K562 (cell line): ENCODE measurements around the gene MAST1. TPM values are rescaled to one million over a fixed set of nuclear protein-coding genes. Genes with fewer than 3 reads are reported as not detected.

Experiments
- ATAC-seq: fragments of 200-7000 bp; cut with Tn5 transposase; 3 replicates; pipeline ENCODE4 v1.9.1; 2020; ENCODE audit warnings: moderate library complexity
- BruUV-seq: library from RNA; stranded (reverse); fragments of 400-500 nt; replicated peaks from 2 replicates; lab custom pipeline; 2021; lab: Mats Ljungman, UMichigan
- CTCF ChIA-PET: fragments of 300-600 bp; formaldehyde crosslinking; extraction: SDS; loops from one replicate; lab custom pipeline; 2021; ENCODE audit warnings: low intra/inter-chr PET ratio; lab: Yijun Ruan, JAX
- POLR2A ChIA-PET: fragments of 300-600, 350-650 bp; sonication (Branson Sonifier 250); formaldehyde crosslinking; extraction: SDS; loops from one replicate; lab custom pipeline; 2021; ENCODE audit warnings: antibody characterized with exemption, inconsistent platforms; lab: Yijun Ruan, JAX
- DNase-seq, 4 experiments: peaks; one replicate each; pipeline versions ENCODE4 v3.0.0 to v3.0.0-alpha.2; 2011 to 2018; ENCODE audit warnings: low spot score in 3 of 4, mixed read lengths in 3 of 4; ENCODE audit errors: extremely low read depth in 1 of 4
- FAIRE-seq: peaks from 2 replicates; lab custom pipeline; 2011; peaks lifted over from hg19 to GRCh38; lab: Jason Lieb, UNC
- H2AFZ ChIP-seq: 2 replicates; pipeline ENCODE4 v1.6.0; 2011; ENCODE audit warnings: low read depth, low read length, control low read depth, inconsistent platforms
- H3K27ac ChIP-seq: fragments of 200-600 bp; 3 replicates; pipeline ENCODE4 v1.8.0; 2011; ENCODE audit warnings: low read depth, mild to moderate bottlenecking, control low read depth, inconsistent platforms, low read length, moderate library complexity, mixed read lengths; ENCODE audit errors: extremely low read depth
- H3K27me3 ChIP-seq, 2 experiments: fragments of 300-600 bp in 1 of 2; 2 replicates in 1 of 2; 3 replicates in 1 of 2; pipeline versions ENCODE4 v1.6.0 to v1.8.0; 2011; ENCODE audit warnings: inconsistent platforms in 2 of 2, low read length in 2 of 2, mild to moderate bottlenecking in 1 of 2, mixed read lengths in 1 of 2, moderate library complexity in 1 of 2; ENCODE audit not compliant: control insufficient read depth in 2 of 2, insufficient read depth in 2 of 2
- H3K36me3 ChIP-seq: fragments of 300-600 bp; 3 replicates; pipeline ENCODE4 v1.8.0; 2011; ENCODE audit warnings: mild to moderate bottlenecking, low read length, inconsistent platforms; ENCODE audit not compliant: control insufficient read depth, insufficient read depth
- H3K4me1 ChIP-seq, 2 experiments: fragments of 200-600 bp in 1 of 2; replicated peaks in 1 of 2; 2 replicates in 1 of 2; 3 replicates in 1 of 2; pipeline versions ENCODE4 v1.5.1 to v1.8.0; 2011; ENCODE audit warnings: inconsistent platforms in 2 of 2, low read length in 2 of 2, mild to moderate bottlenecking in 1 of 2, mixed read lengths in 1 of 2, moderate library complexity in 1 of 2; ENCODE audit not compliant: control insufficient read depth in 2 of 2, insufficient read depth in 2 of 2
- H3K4me2 ChIP-seq: 2 replicates; pipeline ENCODE4 v1.6.1; 2011; ENCODE audit warnings: low read length, control low read depth, inconsistent platforms, mixed read lengths; ENCODE audit not compliant: insufficient read depth
- H3K4me3 ChIP-seq: fragments of 200-600 bp; sonication (generic), shearing (Covaris generic); 2 replicates; pipeline ENCODE4 v1.5.1; 2016; ENCODE audit warnings: control low read depth, inconsistent platforms
- H3K79me2 ChIP-seq: fragments of 200-600 bp; 3 replicates; pipeline ENCODE4 v1.8.0; 2011; ENCODE audit warnings: low read length, inconsistent platforms; ENCODE audit not compliant: control insufficient read depth, insufficient read depth
- H3K9ac ChIP-seq, 2 experiments: 2 replicates each; pipeline versions ENCODE4 v1.6.0 to v1.6.1; 2011; ENCODE audit warnings: low read depth in 2 of 2, low read length in 2 of 2, control low read depth in 1 of 2, inconsistent platforms in 1 of 2, mild to moderate bottlenecking in 1 of 2, mixed read lengths in 1 of 2; ENCODE audit not compliant: insufficient read depth in 1 of 2
- H3K9me1 ChIP-seq: one replicate; pipeline ENCODE4 v1.6.0; 2011; ENCODE audit warnings: inconsistent platforms, mild to moderate bottlenecking, low read length, moderate library complexity; ENCODE audit not compliant: control insufficient read depth, insufficient read depth
- H3K9me3 ChIP-seq: replicated peaks from 2 replicates; pipeline ENCODE4 v1.5.1; 2011; ENCODE audit warnings: low read depth, low read length, inconsistent platforms; ENCODE audit not compliant: control insufficient read depth, insufficient read depth
- H4K20me1 ChIP-seq: replicated peaks from 2 replicates; pipeline ENCODE4 v1.6.1; 2011; ENCODE audit warnings: low read length, inconsistent platforms, mixed read lengths; ENCODE audit not compliant: control insufficient read depth, insufficient read depth
- ETV6 ChIP-seq, 3 experiments: fragments of 150-350 bp in 1 of 3; sonication (generic) in 1 of 3; formaldehyde crosslinking in 1 of 3; IDR thresholded peaks; 2 replicates each; pipeline versions ENCODE4 v1.6.1 to v1.8.0; 2014 to 2022; ENCODE audit warnings: borderline replicate concordance in 2 of 3, low read depth in 2 of 3, antibody characterized with exemption in 1 of 3, low read length in 1 of 3, mild to moderate bottlenecking in 1 of 3, missing genetic modification reagents in 1 of 3
- JUN ChIP-seq, 2 experiments: sonication (generic) in 1 of 2; formaldehyde crosslinking in 1 of 2; IDR thresholded peaks; 2 replicates each; pipeline versions ENCODE4 v1.6.1 to v1.8.0; 2012 to 2022; ENCODE audit warnings: borderline replicate concordance in 2 of 2, mild to moderate bottlenecking in 2 of 2, improper control_type of control experiment in 1 of 2, low read depth in 1 of 2, low read length in 1 of 2, missing genetic modification reagents in 1 of 2
- MEIS2 ChIP-seq: fragments of 450-650 bp; IDR thresholded peaks from 2 replicates; pipeline ENCODE4 v1.6.1; 2014; ENCODE audit warnings: mild to moderate bottlenecking; ENCODE audit not compliant: partially characterized antibody
- NRF1 ChIP-seq, 2 experiments: fragments of 450-650 bp; IDR thresholded peaks in 1 of 2; conservative IDR thresholded peaks in 1 of 2; 2 replicates each; pipeline ENCODE4 v1.6.1; 2014; ENCODE audit warnings: mild to moderate bottlenecking in 2 of 2
- POLR2B ChIP-seq: fragments of 450-650 bp; IDR thresholded peaks from 2 replicates; pipeline ENCODE4 v1.6.1; 2018; ENCODE audit warnings: low read depth; ENCODE audit not compliant: partially characterized antibody
- PTRF ChIP-seq: fragments of 450-650 bp; IDR thresholded peaks from 2 replicates; pipeline ENCODE4 v1.6.1; 2016; ENCODE audit warnings: mild to moderate bottlenecking, missing genetic modification characterization, missing compliant biosample characterization
- SIN3A ChIP-seq, 2 experiments: fragments of 150-350 bp in 1 of 2; IDR thresholded peaks; 2 replicates each; pipeline ENCODE4 v1.6.1; 2011 to 2016; ENCODE audit warnings: borderline replicate concordance in 2 of 2, low read depth in 2 of 2, low read length in 2 of 2, mild to moderate bottlenecking in 2 of 2, moderate library complexity in 2 of 2; ENCODE audit not compliant: control insufficient read depth in 1 of 2
- WGBS: fragments of 100-300 bp; shearing (Covaris generic); methylation state at CpG from one replicate; pipeline ENCODE4 v1.1.6; 2016; ENCODE audit warnings: low coverage, mixed read lengths; ENCODE audit not compliant: insufficient coverage; ENCODE audit errors: missing lambda C conversion rate; 5-methylcytosine and 5-hydroxymethylcytosine counted together
- in situ Hi-C: fragments of 300-500 bp; cut with MboI; formaldehyde crosslinking; loops from 4 replicates; pipeline ENCODE4 v1.15.0; 2018; ENCODE audit warnings: inconsistent platforms, mixed read lengths
- intact Hi-C: fragments of 100-400 bp; cut with micrococcal nuclease; formaldehyde crosslinking; loops from 2 replicates; pipeline ENCODE4 v1.14.2; 2022
- polyA plus RNA-seq, 8 experiments: library from polyadenylated mRNA; depleted of rRNA in 4 of 8; stranded (reverse) in 5 of 8; unstranded in 3 of 8; fragments of >200 nt; fragmentation: Nextera tagmentation in 2 of 8; fragmentation: Illumina TruSeq in 1 of 8; extraction: Ambion mirVana in 2 of 8; extraction: Trizol in 1 of 8; gene quantifications; 2 replicates each; pipeline versions ENCODE4 v1.2.1 to v1.2.3, GENCODE V29; 2011 to 2014; ENCODE audit warnings: inconsistent platforms in 1 of 8, missing spikeins in 1 of 8
- total RNA-seq, 7 experiments: library from RNA; depleted of rRNA in 6 of 7; stranded (reverse); fragments of >200 nt in 6 of 7; fragmentation: Illumina TruSeq in 2 of 7; extraction: Trizol in 2 of 7; gene quantifications; 2 replicates each; pipeline versions ENCODE4 v1.2.1 to v1.2.3, GENCODE V29; 2011 to 2021; ENCODE audit warnings: low replicate concordance in 1 of 7

Gene MAST1
- total and polyA plus RNA-seq, 9 of the 15 experiments (the other 6 are each of a cell fraction or from before 2014, with no cell fraction given), result 0.48 to 10.3 (median 3.9) TPM

- Histone ChIP-seq H3K9ac (peak overlapping the region; percentile 89 to 97), H3K36me3 (peaks cover 9% of the 10 kb centered on the region; the same call in 2 of the 3 replicates), H3K4me1 (peaks cover 33 to 71% of the 10 kb centered on the region in 2 experiments), H3K9me3 (no peaks in the 10 kb centered on the region), H3K9me1 (no peaks in the 10 kb centered on the region), H3K4me3 (peak overlapping the region; percentile 83), H2AFZ (no peak overlapping the region), H3K27ac (peak overlapping the region; percentile 89), H3K79me2 (peaks cover 36% of the 10 kb centered on the region), H4K20me1 (peaks cover 13% of the 10 kb centered on the region; the same call in 1 of the 2 replicates), H3K27me3 (no peaks in the 10 kb centered on the region), H3K4me2 (peak overlapping the region; percentile 96)
- ChIA-PET CTCF (interaction anchor here (0.6 to 1.3 kb wide), 3 partner anchors 10 to 423 kb away, joined by 4 to 8 read pairs (median 4); partner anchors contain the start of gene HOOK2), POLR2A (interaction anchor here (0.5 to 3.6 kb wide), 25 partner anchors 9 to 1379 kb away, joined by 3 to 44 read pairs (median 4); partner anchors contain the start of genes BEST2, DHPS, GADD45GIP1 and GET3)
- BruUV-seq, result no TSS peak
- ATAC-seq, result peak; percentile 49
- in situ Hi-C loops, result no loop called here
- FAIRE-seq, result peak; percentile 80
- WGBS, result 2% methylated on average over 30 of the region's 81 CpGs
- peak; percentile 79 to 95 (median 86) for DNase-seq
- intact Hi-C loops, result loop anchor here (10.0 kb wide), 1 partner anchor 229 kb away; no protein-coding TSS in a partner anchor
- no peak for TF ChIP-seq ETV6 (IDR thresholded peaks at IDR 0.05; ENCODE audit: borderline replicate concordance in 1 of 2, low read depth in 2 of 2, low read length in 1 of 2)
- TF ChIP-seq ETV6 (CRISPR knock-in tag; IDR thresholded peaks at IDR 0.05; ENCODE audit: borderline replicate concordance), result no peak
- no peak for TF ChIP-seq JUN (IDR thresholded peaks at IDR 0.05; ENCODE audit: borderline replicate concordance, low read depth, low read length)
- TF ChIP-seq JUN (CRISPR knock-in tag; IDR thresholded peaks at IDR 0.05; ENCODE audit: borderline replicate concordance), result no peak
- TF ChIP-seq POLR2B, result peak; percentile 78
- TF ChIP-seq SIN3A (IDR thresholded peaks at IDR 0.05; ENCODE audit: borderline replicate concordance in 2 of 2, control insufficient read depth in 1 of 2, low read depth in 2 of 2, low read length in 2 of 2), result peak; percentile 80 to 93; a peak in 2 of 4 replicates
- peak; percentile 68 for TF ChIP-seq MEIS2
- TF ChIP-seq NRF1 (conservative IDR thresholded peaks at IDR 0.05 in 1 of 2, IDR thresholded peaks at IDR 0.05 in 1 of 2), result peak; percentile 93 to 94
- TF ChIP-seq PTRF (tag), result no peak
Measured at GRCh38 chr19:12793290-12794195, 44.8 kb upstream of the MAST1 start.
